HG03571 (cell line): Measurements from ENCODE around the gene UBE2O.
"Not testable (repeated sequence)": the region's sequence is repeated elsewhere in the genome, so short reads cannot be mapped to it uniquely, and the experiment has no call there.

Source experiments
- ATAC-seq: cut with Tn5 transposase; IDR thresholded peaks from one replicate; pipeline ENCODE4 v1.9.1; 2021; ENCODE audit not compliant: unreplicated experiment

UBE2O gene

GRCh38 chr17:76379646-76380376 is 73.1 kb downstream of the UBE2O start:
- no peak for ATAC-seq

- ATAC-seq: no peak
Measured at GRCh38 chr17:76379275-76379641, 73.7 kb downstream of the UBE2O start.

- ATAC-seq: no peak
Measured at GRCh38 chr17:76378548-76379274, 74.2 kb downstream of the UBE2O start.

GRCh38 chr17:76376318-76377133 is 76.4 kb downstream of the UBE2O start:
- no peak for ATAC-seq

- no peak for ATAC-seq
Measured at GRCh38 chr17:76371656-76372628, 81.0 kb downstream of the UBE2O start.

GRCh38 chr17:76370261-76370993 is 82.5 kb downstream of the UBE2O start:
- ATAC-seq: no peak

- no peak for ATAC-seq
Measured at GRCh38 chr17:76369804-76370203, 83.1 kb downstream of the UBE2O start.

- no peak for ATAC-seq
Measured at GRCh38 chr17:76369379-76369778, 83.6 kb downstream of the UBE2O start.

GRCh38 chr17:76368545-76368944 is 84.4 kb downstream of the UBE2O start:
- ATAC-seq: no peak

GRCh38 chr17:76367642-76368041 is 85.3 kb downstream of the UBE2O start:
- ATAC-seq: no peak

- ATAC-seq: no peak
Measured at GRCh38 chr17:76366247-76366646, 86.7 kb downstream of the UBE2O start.

- ATAC-seq: no peak
Measured at GRCh38 chr17:76365256-76365903, 87.6 kb downstream of the UBE2O start.

- ATAC-seq: no peak
Measured at GRCh38 chr17:76363107-76363842, 89.7 kb downstream of the UBE2O start.

- ATAC-seq: no peak
Measured at GRCh38 chr17:76360461-76360860, 92.5 kb downstream of the UBE2O start.

- ATAC-seq: not testable (repeated sequence)
Measured at GRCh38 chr17:76359776-76360175, 93.2 kb downstream of the UBE2O start.

GRCh38 chr17:76359375-76359774 is 93.6 kb downstream of the UBE2O start:
- ATAC-seq: no peak

- no peak for ATAC-seq
Measured at GRCh38 chr17:76357597-76358158, 95.3 kb downstream of the UBE2O start.

- no peak for ATAC-seq
Measured at GRCh38 chr17:76356803-76357456, 96.0 kb downstream of the UBE2O start.
